Measurements from ENCODE around the gene DNM3. TPM values are rescaled to one million over a fixed set of nuclear protein-coding genes. Genes with fewer than 3 reads are reported as not detected.

Gene DNM3
- total and polyA plus RNA-seq, 4 donors = 2.1 to 16.3 (median 5.6) TPM

DNA sequence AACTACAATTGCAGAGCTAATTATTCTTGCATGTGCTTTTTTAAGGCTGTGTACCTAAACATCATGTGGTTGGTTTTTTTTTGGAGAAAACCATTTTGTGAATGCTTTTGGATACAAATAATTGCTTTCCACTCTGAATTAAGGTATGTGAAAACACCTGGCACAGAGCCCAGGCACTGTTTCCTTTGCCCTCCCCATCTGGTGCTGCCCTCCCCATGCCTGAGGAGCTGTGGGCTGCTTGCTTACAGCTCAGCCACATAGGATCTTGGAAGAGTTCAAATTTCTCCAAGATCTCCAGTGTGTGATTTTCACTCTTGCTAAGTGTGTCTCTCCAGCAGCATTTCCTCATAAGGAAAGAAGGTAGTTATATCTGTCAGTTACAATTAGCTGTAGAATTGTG is 27.8 kb downstream of the DNM3 start:
- Histone ChIP-seq H3K4me3 (no peak overlapping the region), H3K9me3 (ENCODE audit: control insufficient read depth in 4 of 4, insufficient read depth in 3 of 4, low read length in 3 of 4) (no peaks in the 10 kb centered on the region), H3K36me3 (ENCODE audit: control insufficient read depth in 4 of 4, insufficient read depth in 4 of 4, low read length in 4 of 4) (no peaks in the 10 kb centered on the region), H3K4me1 (ENCODE audit: control insufficient read depth in 5 of 5, insufficient read depth in 5 of 5, low read length in 5 of 5) (peaks cover 0 to 1% (median 0%) of the 10 kb centered on the region in 5 donors), H3K27ac (ENCODE audit: low read depth in 1 of 2, low read length in 1 of 2) (no peak overlapping the region), H3K27me3 (ENCODE audit: control insufficient read depth in 3 of 3, insufficient read depth in 3 of 3, low read length in 2 of 3) (no peaks in the 10 kb centered on the region), H3K9ac (ENCODE audit: insufficient read depth in 1 of 2, low read length in 2 of 2) (no peak overlapping the region)
- TF ChIP-seq, protein P1, sequence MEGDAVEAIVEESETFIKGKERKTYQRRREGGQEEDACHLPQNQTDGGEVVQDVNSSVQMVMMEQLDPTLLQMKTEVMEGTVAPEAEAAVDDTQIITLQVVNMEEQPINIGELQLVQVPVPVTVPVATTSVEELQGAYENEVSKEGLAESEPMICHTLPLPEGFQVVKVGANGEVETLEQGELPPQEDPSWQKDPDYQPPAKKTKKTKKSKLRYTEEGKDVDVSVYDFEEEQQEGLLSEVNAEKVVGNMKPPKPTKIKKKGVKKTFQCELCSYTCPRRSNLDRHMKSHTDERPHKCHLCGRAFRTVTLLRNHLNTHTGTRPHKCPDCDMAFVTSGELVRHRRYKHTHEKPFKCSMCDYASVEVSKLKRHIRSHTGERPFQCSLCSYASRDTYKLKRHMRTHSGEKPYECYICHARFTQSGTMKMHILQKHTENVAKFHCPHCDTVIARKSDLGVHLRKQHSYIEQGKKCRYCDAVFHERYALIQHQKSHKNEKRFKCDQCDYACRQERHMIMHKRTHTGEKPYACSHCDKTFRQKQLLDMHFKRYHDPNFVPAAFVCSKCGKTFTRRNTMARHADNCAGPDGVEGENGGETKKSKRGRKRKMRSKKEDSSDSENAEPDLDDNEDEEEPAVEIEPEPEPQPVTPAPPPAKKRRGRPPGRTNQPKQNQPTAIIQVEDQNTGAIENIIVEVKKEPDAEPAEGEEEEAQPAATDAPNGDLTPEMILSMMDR (IDR thresholded peaks at IDR 0.05; ENCODE audit: control extremely low read depth, extremely low read depth) = no peak
- DNase-seq = no peak
- ATAC-seq (ENCODE audit: insufficient read depth, low FRiP score) = no peak

DNA sequence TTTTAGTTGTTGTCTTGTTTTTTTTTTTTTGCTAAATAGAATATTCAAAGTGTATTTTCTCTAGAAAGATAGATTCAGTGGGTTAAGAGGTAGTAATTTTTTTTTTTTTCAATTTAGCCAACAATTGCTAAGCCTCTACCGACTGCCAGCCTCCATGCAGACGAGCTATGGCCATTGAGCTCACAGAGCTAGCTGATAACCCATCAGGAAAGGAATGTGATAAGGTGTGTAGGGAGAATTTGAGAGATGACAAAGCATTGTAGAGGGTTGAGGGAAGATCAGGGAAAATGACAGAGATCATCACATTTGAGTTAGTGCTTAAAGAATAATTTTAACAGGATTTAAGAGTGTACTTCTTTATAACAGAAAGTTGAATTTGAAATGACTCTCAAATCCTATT is 30.6 kb downstream of the DNM3 start:
- Histone ChIP-seq H3K9me3 (ENCODE audit: control insufficient read depth in 4 of 4, insufficient read depth in 3 of 4, low read length in 3 of 4) (no peaks in the 10 kb centered on the region), H3K27me3 (ENCODE audit: control insufficient read depth in 3 of 3, insufficient read depth in 3 of 3, low read length in 2 of 3) (no peaks in the 10 kb centered on the region), H3K36me3 (ENCODE audit: control insufficient read depth in 4 of 4, insufficient read depth in 4 of 4, low read length in 4 of 4) (no peaks in the 10 kb centered on the region), H3K4me1 (ENCODE audit: control insufficient read depth in 5 of 5, insufficient read depth in 5 of 5, low read length in 5 of 5) (peaks cover 0 to 1% (median 0%) of the 10 kb centered on the region in 5 donors), H3K4me3 (no peak overlapping the region), H3K27ac (ENCODE audit: low read depth in 1 of 2, low read length in 1 of 2) (no peak overlapping the region), H3K9ac (ENCODE audit: insufficient read depth in 1 of 2, low read length in 2 of 2) (no peak overlapping the region)
- DNase-seq (no peak), ATAC-seq (ENCODE audit: insufficient read depth, low FRiP score) (no peak)
- 88 to 90% methylated on average over 2 of the region's 2 CpGs for WGBS, 2 donors
- TF ChIP-seq, protein P1 (IDR thresholded peaks at IDR 0.05; ENCODE audit: control extremely low read depth, extremely low read depth) = no peak

DNA sequence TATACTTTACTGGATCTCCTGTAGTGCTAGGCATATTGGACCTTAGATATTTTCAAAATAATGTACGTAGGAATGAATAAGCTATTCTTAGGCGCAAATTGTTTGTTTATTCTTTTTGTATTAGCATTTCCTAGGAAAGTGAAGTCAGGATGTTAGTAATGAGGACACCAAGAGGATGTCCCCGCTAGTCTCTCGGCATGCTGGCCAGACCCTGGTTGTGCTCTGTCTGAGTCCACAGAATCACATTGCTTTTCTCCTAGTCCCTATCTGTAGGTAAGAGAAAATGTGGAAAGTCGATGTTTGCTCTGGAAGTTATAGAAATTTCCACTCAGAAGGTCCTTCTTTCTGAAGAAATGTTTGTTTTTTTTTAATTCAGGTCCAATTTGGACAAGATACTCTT is 31.1 kb downstream of the DNM3 start:
- TF ChIP-seq, protein P1 (IDR thresholded peaks at IDR 0.05; ENCODE audit: control extremely low read depth, extremely low read depth) = no peak
- H3K4me3 ChIP-seq = no peak overlapping the region
- no peak for ATAC-seq (ENCODE audit: insufficient read depth, low FRiP score)

DNA sequence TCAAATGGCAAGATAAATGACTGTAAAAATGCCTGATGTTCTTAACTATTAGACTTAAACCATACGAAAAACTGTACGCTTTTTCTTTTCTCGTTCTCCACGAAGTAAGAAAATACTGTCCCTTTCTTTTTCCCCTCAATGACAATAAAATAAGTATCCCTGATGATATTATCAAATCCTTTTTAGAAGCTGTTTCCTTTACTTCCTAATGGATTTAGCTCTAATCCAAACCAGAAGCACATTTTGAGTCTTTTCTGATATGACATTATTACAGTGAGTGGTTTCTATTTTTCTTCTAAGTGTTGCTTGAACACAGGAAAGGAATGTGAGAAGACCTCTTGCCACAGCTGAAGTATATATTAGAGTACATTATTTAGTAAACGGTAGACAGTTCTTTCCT is 32.4 kb downstream of the DNM3 start:
- TF ChIP-seq, protein P1 (IDR thresholded peaks at IDR 0.05; ENCODE audit: control extremely low read depth, extremely low read depth) = no peak
- Histone ChIP-seq H3K27ac (ENCODE audit: low read depth in 1 of 2, low read length in 1 of 2) (no peak overlapping the region), H3K4me1 (ENCODE audit: control insufficient read depth in 5 of 5, insufficient read depth in 5 of 5, low read length in 5 of 5) (peaks cover 0 to 1% (median 0%) of the 10 kb centered on the region in 5 donors), H3K9me3 (ENCODE audit: control insufficient read depth in 4 of 4, insufficient read depth in 3 of 4, low read length in 3 of 4) (no peaks in the 10 kb centered on the region), H3K4me3 (no peak overlapping the region), H3K36me3 (ENCODE audit: control insufficient read depth in 4 of 4, insufficient read depth in 4 of 4, low read length in 4 of 4) (no peaks in the 10 kb centered on the region), H3K27me3 (ENCODE audit: control insufficient read depth in 3 of 3, insufficient read depth in 3 of 3, low read length in 2 of 3) (no peaks in the 10 kb centered on the region), H3K9ac (ENCODE audit: insufficient read depth in 1 of 2, low read length in 2 of 2) (no peak overlapping the region)
- DNase-seq (no peak), ATAC-seq (ENCODE audit: insufficient read depth, low FRiP score) (no peak)
- 78 to 85% methylated on average over 5 of the region's 5 CpGs for WGBS, 2 donors

More for the DNA sequence above, 31.1 kb downstream of the DNM3 start:
- Histone ChIP-seq H3K27ac (ENCODE audit: low read depth in 1 of 2, low read length in 1 of 2) (no peak overlapping the region), H3K9ac (ENCODE audit: insufficient read depth in 1 of 2, low read length in 2 of 2) (no peak overlapping the region), H3K36me3 (ENCODE audit: control insufficient read depth in 4 of 4, insufficient read depth in 4 of 4, low read length in 4 of 4) (no peaks in the 10 kb centered on the region), H3K27me3 (ENCODE audit: control insufficient read depth in 3 of 3, insufficient read depth in 3 of 3, low read length in 2 of 3) (no peaks in the 10 kb centered on the region), H3K4me1 (ENCODE audit: control insufficient read depth in 5 of 5, insufficient read depth in 5 of 5, low read length in 5 of 5) (peaks cover 0 to 1% (median 0%) of the 10 kb centered on the region in 5 donors), H3K9me3 (ENCODE audit: control insufficient read depth in 4 of 4, insufficient read depth in 3 of 4, low read length in 3 of 4) (no peaks in the 10 kb centered on the region)
- WGBS, 2 donors = 71 to 87% methylated on average over 5 of the region's 5 CpGs
- no peak for DNase-seq

Data from lung (tissue), 12 donors.